Activated naive CD8-positive, alpha-beta T cell (primary cell): Measurements from ENCODE around the gene ANKS4B.

Source experiments
- H3K27ac Mint-ChIP-seq: one replicate; pipeline ENCODE4 v1.8.0; 2021; ENCODE audit warnings: mixed read lengths
- H3K27me3 Mint-ChIP-seq: one replicate; pipeline ENCODE4 v1.8.0; 2021; ENCODE audit warnings: mixed read lengths
- H3K36me3 Mint-ChIP-seq: one replicate; pipeline ENCODE4 v1.8.0; 2021; ENCODE audit warnings: mixed read lengths
- H3K4me1 Mint-ChIP-seq: one replicate; pipeline ENCODE4 v1.8.0; 2021; ENCODE audit warnings: low read depth, mixed read lengths
- H3K4me3 Mint-ChIP-seq: one replicate; pipeline ENCODE4 v1.8.0; 2021; ENCODE audit warnings: mild to moderate bottlenecking, mixed read lengths
- H3K9me3 Mint-ChIP-seq: one replicate; pipeline ENCODE4 v1.8.0; 2021; ENCODE audit warnings: low read depth, mixed read lengths

ANKS4B gene

DNA sequence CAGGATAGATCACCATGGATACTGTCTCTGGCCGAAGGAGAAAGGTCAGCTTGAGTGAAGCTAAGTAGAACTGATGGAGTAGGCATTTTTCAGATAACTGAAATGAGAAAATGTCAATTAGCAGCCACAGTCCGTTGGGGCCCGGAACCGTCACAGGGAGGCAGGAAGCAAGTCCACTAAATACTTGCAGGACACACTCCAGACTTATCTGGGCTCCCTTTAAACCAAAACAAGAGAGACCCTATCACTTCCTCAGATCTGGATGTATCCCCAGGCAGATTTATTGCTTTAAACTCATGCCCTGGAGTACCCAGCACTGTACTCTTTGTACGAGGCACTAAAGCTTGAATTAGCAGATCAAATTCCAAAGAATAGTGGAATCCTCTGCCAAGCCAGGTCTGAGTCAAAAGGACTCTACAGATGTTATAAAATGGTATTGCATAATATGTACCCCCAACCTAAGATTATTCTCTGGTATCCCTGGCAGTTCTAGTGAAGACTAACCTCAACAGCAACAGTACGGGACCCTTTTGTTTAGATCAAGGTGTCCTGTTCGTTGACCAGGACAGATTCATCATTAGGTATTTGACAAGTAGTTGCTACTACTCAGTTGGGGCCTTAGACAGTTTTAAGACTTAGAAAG, 30.2 kb upstream of the ANKS4B start:
- Mint-ChIP-seq H3K27ac (no peak overlapping the region), H3K4me1 (no peaks in the 10 kb centered on the region), H3K9me3 (no peaks in the 10 kb centered on the region), H3K27me3 (peaks cover 10% of the 10 kb centered on the region), H3K36me3 (no peaks in the 10 kb centered on the region), H3K4me3 (no peak overlapping the region)

DNA sequence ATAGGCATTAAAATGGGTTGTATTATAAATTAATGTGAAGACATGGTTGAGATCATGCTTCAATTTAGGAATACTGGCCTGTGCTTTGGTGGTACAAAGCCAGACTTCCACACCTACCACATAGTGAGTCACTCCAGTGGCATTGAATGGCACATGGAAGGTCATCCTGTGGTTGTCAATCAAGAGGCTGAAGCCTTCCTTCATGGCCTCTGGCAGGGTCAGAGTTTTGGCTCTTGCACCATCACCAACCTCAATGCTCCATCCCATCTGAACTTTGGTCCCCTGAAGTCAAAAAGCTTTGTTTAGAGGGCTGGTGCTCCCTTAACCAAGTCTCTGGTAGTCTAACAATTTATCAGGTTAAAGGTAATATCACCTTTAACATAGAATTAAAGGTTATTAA, 28.2 kb upstream of the ANKS4B start:
- no peaks in the 10 kb centered on the region for H3K4me1 Mint-ChIP-seq
- H3K27me3 Mint-ChIP-seq: peaks cover 9% of the 10 kb centered on the region

DNA sequence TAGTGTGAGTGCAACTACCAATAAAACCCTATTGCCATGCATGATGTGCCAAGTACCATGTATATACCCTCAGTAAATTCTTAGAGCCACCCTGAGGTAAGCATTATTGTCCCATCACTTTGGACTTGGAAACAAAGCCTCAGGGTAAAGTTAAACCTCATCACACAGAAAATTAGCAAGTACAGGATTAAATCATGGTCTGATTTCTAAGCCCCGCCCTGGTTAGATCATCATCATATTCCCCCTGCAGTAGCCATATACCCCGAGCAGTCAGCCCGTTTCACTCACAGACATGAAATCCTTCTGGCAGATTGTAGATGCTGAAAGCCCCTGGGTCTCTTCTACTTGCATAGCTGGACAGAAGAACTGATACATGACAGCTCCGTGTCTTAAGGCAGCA, 26.9 kb upstream of the ANKS4B start:
- H3K27ac Mint-ChIP-seq: no peak overlapping the region
- peaks cover 10% of the 10 kb centered on the region for H3K27me3 Mint-ChIP-seq
- no peaks in the 10 kb centered on the region for H3K4me1 Mint-ChIP-seq
- no peaks in the 10 kb centered on the region for H3K9me3 Mint-ChIP-seq
- H3K36me3 Mint-ChIP-seq: no peaks in the 10 kb centered on the region
- H3K4me3 Mint-ChIP-seq: no peak overlapping the region

More for the DNA sequence above, 28.2 kb upstream of the ANKS4B start:
- no peaks in the 10 kb centered on the region for H3K36me3 Mint-ChIP-seq
- H3K4me3 Mint-ChIP-seq: no peak overlapping the region
- no peaks in the 10 kb centered on the region for H3K9me3 Mint-ChIP-seq
- H3K27ac Mint-ChIP-seq: no peak overlapping the region

DNA sequence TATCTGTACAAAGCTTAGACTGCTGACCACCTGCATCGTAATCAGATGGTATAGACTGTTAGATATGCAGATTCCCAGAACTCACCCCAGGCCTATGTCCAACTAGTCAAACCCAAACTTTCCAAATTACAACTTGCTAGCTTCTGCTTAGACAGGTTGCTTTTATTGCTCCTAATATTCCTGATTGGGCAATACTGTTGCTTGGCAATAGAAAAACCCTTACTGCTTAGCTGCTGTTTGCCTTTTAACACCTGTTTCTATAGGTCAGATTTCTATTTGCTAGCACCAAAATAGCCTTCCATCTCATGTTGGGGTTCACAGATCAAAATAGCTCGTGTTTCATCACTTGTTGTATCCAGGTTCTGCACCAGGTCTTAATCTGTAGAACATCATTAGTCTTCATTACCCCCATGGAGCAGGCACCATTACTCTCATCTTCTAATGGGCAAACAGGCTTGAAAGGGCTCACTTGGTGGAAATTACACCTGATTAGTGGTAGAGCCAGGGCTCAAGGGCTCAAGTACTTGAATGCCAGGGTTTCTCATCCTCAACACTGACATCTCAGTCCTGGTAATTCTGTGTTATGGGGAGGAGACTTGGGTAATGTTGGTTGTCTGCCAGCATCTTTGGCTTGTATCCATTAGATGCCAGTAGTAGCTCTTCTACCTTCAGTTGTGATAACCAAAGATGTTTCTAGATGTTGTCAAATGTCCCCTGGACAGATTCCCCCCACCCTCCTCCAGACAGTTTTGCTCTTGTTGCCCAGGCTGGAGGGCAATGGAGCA, 24.9 kb upstream of the ANKS4B start:
- Mint-ChIP-seq H3K27ac (no peak overlapping the region), H3K4me3 (no peak overlapping the region), H3K36me3 (no peaks in the 10 kb centered on the region), H3K4me1 (no peaks in the 10 kb centered on the region), H3K9me3 (no peaks in the 10 kb centered on the region), H3K27me3 (peaks cover 8% of the 10 kb centered on the region)

DNA sequence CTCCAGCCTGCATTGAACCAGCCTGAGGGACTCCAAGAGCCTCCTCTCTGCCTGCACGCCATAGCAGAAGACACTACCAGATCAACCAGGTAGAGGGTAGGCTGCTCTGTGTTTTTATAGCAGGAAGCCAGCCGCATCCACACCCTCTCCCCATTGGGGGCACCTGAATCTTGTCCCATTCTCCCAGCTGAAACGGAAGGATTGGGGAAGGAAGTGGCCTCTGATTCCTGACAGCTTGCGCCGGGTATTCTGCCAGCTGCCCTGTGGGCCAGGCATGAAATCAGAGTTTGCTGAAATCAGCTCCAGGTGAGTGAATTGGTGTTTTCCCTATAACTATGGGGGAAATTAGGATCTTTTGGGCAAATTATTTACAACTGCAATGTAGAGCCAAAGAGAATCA, 22.0 kb upstream of the ANKS4B start, which contains the start of gene ZP2:
ZP2 (minus strand) TSS at position 89 of the 400 bp plus-strand sequence; CDS start at position 62, 27 bp downstream.
- Mint-ChIP-seq H3K36me3 (no peaks in the 10 kb centered on the region), H3K4me3 (no peak within 1 kb of the TSS), H3K27ac (no peak within 1 kb of the TSS), H3K9me3 (no peaks in the 10 kb centered on the region), H3K27me3 (peaks cover 10% of the 10 kb centered on the region), H3K4me1 (no peaks in the 10 kb centered on the region)

DNA sequence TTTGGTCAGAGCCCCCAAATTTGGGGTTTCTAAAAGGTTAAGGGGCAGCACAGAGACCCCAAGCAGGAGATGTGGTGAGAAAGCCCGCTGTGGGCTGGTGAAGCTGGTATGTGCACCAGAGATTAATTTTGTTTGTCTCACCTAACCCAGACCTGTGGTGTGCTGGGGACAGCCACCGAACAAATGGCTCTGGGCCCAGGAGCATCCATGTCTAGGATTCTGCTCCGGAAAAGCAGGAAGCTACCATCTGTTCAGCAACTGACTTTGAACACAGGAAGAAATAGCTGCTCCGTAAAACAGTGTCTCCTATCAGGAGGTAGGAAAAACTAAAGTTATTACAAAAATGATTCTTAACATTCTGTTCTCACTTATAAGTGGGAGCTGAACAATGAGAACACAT, 19.4 kb upstream of the ANKS4B start:
- H3K4me3 Mint-ChIP-seq: no peak overlapping the region

DNA sequence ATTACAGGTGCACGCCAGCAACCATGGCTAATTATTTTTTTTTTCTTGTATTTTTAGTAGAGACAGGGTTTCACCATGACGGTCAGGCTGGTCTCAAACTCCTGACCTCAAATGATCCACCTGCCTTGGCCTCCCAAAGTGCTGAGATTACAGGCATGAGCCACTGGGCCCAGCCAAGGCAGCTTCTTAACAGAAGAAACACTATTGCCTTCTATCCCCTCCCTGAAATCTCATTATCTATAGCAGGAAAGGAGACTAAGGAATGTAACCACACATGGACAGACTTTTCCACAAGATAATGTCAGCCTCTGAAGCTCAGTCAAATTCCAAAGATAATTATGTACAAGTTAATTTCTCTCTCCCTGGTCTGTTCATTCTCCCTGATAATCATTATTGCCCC, 16.4 kb upstream of the ANKS4B start:
- Mint-ChIP-seq H3K27ac (no peak overlapping the region), H3K4me1 (no peaks in the 10 kb centered on the region), H3K4me3 (no peak overlapping the region), H3K9me3 (no peaks in the 10 kb centered on the region), H3K27me3 (peaks cover 12% of the 10 kb centered on the region), H3K36me3 (no peaks in the 10 kb centered on the region)

More for the DNA sequence above, 19.4 kb upstream of the ANKS4B start:
- H3K27ac Mint-ChIP-seq: no peak overlapping the region
- H3K36me3 Mint-ChIP-seq: no peaks in the 10 kb centered on the region
- peaks cover 10% of the 10 kb centered on the region for H3K27me3 Mint-ChIP-seq
- no peaks in the 10 kb centered on the region for H3K9me3 Mint-ChIP-seq
- H3K4me1 Mint-ChIP-seq: no peaks in the 10 kb centered on the region

DNA sequence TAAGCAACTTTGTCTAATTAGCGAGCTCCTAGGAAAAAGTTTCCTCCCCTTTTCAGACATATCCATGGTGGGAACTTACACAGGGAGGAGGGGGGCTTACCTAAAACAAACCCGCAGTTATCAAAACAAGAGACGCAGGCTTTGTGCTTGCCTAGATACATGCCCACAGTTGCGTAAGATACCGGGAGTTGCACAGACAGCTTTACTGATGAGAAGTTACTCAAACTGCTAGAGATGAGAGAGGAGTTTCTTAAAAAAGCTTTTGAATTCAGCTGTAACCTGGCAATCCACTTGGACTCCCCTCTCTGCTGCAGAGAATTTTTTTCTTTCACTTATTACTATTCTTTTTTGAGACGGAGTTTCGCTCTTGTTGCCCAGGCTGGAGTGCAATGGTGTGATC, 15.3 kb upstream of the ANKS4B start:
- no peaks in the 10 kb centered on the region for H3K36me3 Mint-ChIP-seq
- no peaks in the 10 kb centered on the region for H3K4me1 Mint-ChIP-seq
- no peak overlapping the region for H3K27ac Mint-ChIP-seq
- H3K4me3 Mint-ChIP-seq: no peak overlapping the region
- no peaks in the 10 kb centered on the region for H3K9me3 Mint-ChIP-seq
- H3K27me3 Mint-ChIP-seq: peaks cover 15% of the 10 kb centered on the region

DNA sequence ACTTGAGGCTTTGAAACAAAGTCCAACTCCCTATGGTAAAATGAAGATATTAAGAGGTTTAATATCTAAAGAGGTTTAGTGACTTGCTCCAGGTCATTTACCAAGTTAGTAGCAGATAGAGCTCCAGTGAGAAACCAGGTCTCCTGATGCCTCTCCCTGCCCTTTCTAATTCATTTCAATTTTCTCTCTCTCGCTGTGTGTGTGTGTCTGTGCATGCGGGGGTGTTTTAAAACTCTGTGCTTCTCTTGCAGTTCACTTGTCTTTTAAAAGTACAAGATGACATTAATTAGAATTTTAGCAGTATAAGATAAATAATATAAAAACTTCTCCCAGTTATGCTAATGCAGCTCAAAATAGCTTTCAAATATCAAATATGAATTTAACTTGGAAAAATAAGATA, 13.9 kb upstream of the ANKS4B start:
- Mint-ChIP-seq H3K9me3 (no peaks in the 10 kb centered on the region), H3K4me1 (no peaks in the 10 kb centered on the region), H3K4me3 (no peak overlapping the region), H3K27ac (no peak overlapping the region), H3K36me3 (no peaks in the 10 kb centered on the region), H3K27me3 (peaks cover 17% of the 10 kb centered on the region)

DNA sequence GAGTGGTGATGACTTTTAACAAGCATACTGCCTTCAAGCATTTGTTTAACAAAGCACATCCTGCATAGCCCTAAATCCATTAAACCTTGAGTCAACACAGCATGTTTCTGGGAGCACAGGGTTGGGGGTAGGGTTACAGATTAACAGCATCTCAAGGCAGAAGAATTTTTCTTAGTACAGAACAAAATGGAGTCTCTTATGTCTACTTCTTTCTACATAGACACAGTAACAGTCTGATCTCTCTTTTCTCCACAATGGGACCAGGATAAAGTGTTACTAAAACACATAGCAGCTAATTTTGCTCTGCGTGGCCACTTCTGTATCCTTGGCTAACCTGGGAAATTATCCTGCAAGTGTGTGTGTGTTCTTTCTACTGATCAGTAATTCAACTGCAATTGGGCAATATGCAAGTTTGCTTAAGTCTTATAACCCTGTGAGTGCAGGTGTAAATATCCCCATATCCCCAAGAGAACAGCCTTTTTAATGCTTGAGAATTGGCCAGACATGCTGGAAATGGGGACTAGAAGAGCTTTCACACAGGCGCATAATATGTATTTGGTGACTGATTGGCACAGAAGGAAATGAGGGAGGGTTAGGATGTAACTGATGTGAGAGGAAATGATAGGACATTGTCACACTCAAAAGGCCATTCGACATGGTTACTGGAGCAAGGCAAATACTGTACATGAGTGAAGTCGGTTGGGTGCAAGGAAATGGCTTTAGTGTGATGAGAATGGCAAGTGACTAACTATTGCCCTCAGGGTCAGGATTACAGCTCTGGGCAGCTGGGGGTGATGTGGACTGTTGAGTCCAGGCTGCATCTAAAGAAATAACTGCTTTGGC, 10.8 kb upstream of the ANKS4B start:
- Mint-ChIP-seq H3K9me3 (no peaks in the 10 kb centered on the region), H3K4me3 (no peak overlapping the region), H3K36me3 (no peaks in the 10 kb centered on the region), H3K4me1 (peaks cover 2% of the 10 kb centered on the region), H3K27me3 (peaks cover 24% of the 10 kb centered on the region), H3K27ac (no peak overlapping the region)

DNA sequence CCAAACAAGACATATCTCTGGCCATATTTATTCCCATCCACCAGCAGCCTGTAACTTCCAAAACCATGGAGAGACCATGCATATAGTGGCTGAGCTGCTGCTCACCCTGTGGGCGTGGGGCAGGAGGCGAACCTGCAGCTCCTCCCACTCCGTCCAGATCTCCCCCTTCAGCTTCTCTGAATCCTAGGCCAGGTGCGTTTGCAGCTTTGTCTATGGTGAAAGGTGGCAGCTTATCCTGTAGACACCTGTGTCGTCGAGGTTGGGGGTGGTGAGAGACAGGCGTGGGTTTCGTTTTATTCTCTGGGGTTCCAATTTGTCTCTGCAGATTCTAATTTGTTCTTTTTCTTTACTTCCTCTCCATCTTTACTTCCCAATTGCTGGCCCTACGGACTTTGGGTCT, 9.7 kb upstream of the ANKS4B start:
- Mint-ChIP-seq H3K27ac (no peak overlapping the region), H3K36me3 (no peaks in the 10 kb centered on the region), H3K4me1 (peaks cover 2% of the 10 kb centered on the region), H3K27me3 (peaks cover 24% of the 10 kb centered on the region), H3K4me3 (no peak overlapping the region), H3K9me3 (no peaks in the 10 kb centered on the region)

DNA sequence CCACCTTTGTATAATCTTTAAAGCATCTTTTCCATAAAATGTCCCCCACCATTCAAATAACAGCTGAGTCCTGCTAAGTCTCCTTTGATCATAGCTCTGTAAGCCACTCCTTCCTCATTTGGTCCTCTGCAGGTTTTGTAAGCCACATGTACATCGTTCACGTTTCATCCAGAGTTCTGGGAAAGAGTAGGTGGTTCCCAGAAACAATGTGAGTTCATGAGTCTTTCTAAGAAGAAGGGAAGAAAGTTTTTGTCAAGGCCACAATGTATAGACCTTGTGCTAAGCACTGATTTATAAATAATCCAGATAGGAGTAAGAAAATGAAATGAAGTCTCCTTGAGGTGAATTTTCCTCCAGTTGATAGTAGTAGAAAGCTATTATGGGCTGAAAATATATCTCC, 8.7 kb upstream of the ANKS4B start:
- peaks cover 2% of the 10 kb centered on the region for H3K4me1 Mint-ChIP-seq
- no peaks in the 10 kb centered on the region for H3K36me3 Mint-ChIP-seq
- H3K9me3 Mint-ChIP-seq: no peaks in the 10 kb centered on the region
- H3K27me3 Mint-ChIP-seq: peaks cover 24% of the 10 kb centered on the region
- H3K27ac Mint-ChIP-seq: no peak overlapping the region
- H3K4me3 Mint-ChIP-seq: no peak overlapping the region

DNA sequence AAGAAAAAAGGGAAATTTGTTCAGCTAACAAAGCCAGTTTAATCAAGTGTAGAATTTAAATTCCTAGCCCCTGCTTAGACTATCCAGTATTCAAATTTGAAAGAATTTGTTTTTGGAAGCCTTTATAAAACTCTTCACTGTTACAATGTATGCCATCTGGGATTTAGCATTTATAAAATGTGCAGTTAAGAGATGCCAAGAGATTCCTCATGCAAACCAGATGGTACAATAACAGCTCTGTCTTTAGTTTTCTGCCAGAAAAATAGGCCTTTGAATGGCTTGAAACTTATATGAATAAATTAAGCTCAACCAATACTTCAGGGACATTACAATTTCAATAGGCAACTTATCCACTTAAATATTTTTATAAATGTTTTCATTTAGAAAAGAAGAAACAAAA, 6.8 kb upstream of the ANKS4B start:
- Mint-ChIP-seq H3K27ac (no peak overlapping the region), H3K4me3 (no peak overlapping the region), H3K4me1 (peaks cover 2% of the 10 kb centered on the region), H3K9me3 (no peaks in the 10 kb centered on the region), H3K27me3 (peaks cover 19% of the 10 kb centered on the region), H3K36me3 (no peaks in the 10 kb centered on the region)

DNA sequence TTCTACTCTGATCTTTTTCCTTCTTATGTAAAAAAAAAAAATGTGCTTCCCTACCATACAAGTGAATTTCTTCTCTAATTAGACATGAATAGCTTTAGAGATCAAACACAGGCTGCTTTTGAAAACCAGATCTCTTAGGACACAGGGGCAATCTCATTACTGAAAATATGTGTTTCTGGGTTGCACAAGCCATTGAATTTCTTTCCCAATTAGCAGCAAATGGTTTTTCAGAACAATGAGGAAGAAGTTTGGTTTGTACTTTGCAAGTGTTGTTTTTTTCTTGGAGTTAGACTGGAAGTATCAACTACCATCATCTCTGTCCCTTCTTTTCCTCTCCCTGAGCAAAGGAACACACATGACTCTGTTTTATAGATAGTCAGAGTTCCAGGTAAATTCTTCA, 5.6 kb upstream of the ANKS4B start:
- no peaks in the 10 kb centered on the region for H3K36me3 Mint-ChIP-seq
- peaks cover 19% of the 10 kb centered on the region for H3K27me3 Mint-ChIP-seq
- H3K9me3 Mint-ChIP-seq: no peaks in the 10 kb centered on the region
- no peak overlapping the region for H3K4me3 Mint-ChIP-seq
- no peak overlapping the region for H3K27ac Mint-ChIP-seq
- H3K4me1 Mint-ChIP-seq: peaks cover 2% of the 10 kb centered on the region

DNA sequence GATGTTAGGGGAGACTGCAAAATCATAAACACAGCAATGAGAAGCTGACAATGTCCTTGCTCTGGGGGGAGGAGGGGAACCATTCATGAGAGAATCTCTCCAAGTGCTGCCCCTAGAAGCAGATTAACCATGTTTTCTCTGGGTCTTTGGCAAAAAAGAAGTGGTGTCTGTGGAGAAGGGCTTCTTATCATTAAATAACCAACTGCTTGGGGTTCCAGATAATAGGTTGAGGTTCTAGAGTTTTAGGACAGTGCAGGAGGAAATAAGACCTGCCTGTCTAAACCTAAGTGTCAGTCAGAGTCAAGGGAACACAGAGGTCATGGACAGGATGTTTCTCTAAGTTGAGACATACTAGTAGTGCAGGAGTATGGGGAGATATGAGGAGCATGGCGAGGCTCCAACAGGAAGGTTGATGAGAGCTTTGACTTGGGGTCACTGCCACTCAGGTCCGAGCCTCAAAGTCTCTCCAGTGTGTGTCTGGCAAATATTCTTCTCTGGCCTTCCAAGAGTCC, 5.1 kb upstream of the ANKS4B start:
- peaks cover 18% of the 10 kb centered on the region for H3K27me3 Mint-ChIP-seq
- H3K9me3 Mint-ChIP-seq: no peaks in the 10 kb centered on the region
- H3K4me1 Mint-ChIP-seq: peaks cover 2% of the 10 kb centered on the region
- H3K27ac Mint-ChIP-seq: no peak overlapping the region
- H3K36me3 Mint-ChIP-seq: no peaks in the 10 kb centered on the region
- H3K4me3 Mint-ChIP-seq: no peak overlapping the region
